Glutamatergic neuron (in vitro differentiated cells): ENCODE measurements around the gene GALNT2. TPM values are rescaled to one million over a fixed set of nuclear protein-coding genes. Genes with fewer than 3 reads are reported as not detected.
A peak's percentile ranks its signal among the peaks of the same experiment; 100 is the strongest.

ENCODE experiments used
- DNase-seq: peaks from one replicate; pipeline ENCODE4 v3.0.0; 2022
- H3K27ac Mint-ChIP-seq: one replicate; pipeline ENCODE4 v1.8.0; 2020; ENCODE audit warnings: mild to moderate bottlenecking, mixed read lengths, inconsistent platforms; ENCODE audit not compliant: unreplicated experiment
- H3K27me3 Mint-ChIP-seq: one replicate; pipeline ENCODE4 v1.8.0; 2020; ENCODE audit warnings: mild to moderate bottlenecking, moderate library complexity, mixed read lengths, inconsistent platforms; ENCODE audit not compliant: unreplicated experiment
- H3K36me3 Mint-ChIP-seq: one replicate; pipeline ENCODE4 v1.8.0; 2020; ENCODE audit warnings: mild to moderate bottlenecking, mixed read lengths, inconsistent platforms; ENCODE audit not compliant: unreplicated experiment
- H3K4me1 Mint-ChIP-seq: one replicate; pipeline ENCODE4 v1.8.0; 2020; ENCODE audit warnings: mild to moderate bottlenecking, low read depth, mixed read lengths, inconsistent platforms; ENCODE audit not compliant: unreplicated experiment
- H3K4me3 Mint-ChIP-seq: one replicate; pipeline ENCODE4 v1.8.0; 2020; ENCODE audit warnings: mild to moderate bottlenecking, mixed read lengths, inconsistent platforms; ENCODE audit not compliant: unreplicated experiment
- H3K9me3 Mint-ChIP-seq: one replicate; pipeline ENCODE4 v1.8.0; 2020; ENCODE audit warnings: mild to moderate bottlenecking, moderate library complexity, mixed read lengths, inconsistent platforms; ENCODE audit not compliant: unreplicated experiment
- CTCF ChIP-seq: fragments of 200-600 bp; sonication (generic); IDR thresholded peaks from one replicate; pipeline ENCODE4 v1.5.0; 2021; ENCODE audit not compliant: partially characterized antibody, unreplicated experiment
- total RNA-seq: library from RNA; stranded (reverse); fragmentation: NEBNext Ultra II Directional; extraction: Animal tissue kit (Norgen Biotek cat#: 25700); gene quantifications from one replicate; pipeline ENCODE4 v1.2.1, GENCODE V29; 2021; ENCODE audit not compliant: unreplicated experiment

GALNT2 gene
- total RNA-seq, 1 donor from 2014 or later, result 35.2 TPM

DNA sequence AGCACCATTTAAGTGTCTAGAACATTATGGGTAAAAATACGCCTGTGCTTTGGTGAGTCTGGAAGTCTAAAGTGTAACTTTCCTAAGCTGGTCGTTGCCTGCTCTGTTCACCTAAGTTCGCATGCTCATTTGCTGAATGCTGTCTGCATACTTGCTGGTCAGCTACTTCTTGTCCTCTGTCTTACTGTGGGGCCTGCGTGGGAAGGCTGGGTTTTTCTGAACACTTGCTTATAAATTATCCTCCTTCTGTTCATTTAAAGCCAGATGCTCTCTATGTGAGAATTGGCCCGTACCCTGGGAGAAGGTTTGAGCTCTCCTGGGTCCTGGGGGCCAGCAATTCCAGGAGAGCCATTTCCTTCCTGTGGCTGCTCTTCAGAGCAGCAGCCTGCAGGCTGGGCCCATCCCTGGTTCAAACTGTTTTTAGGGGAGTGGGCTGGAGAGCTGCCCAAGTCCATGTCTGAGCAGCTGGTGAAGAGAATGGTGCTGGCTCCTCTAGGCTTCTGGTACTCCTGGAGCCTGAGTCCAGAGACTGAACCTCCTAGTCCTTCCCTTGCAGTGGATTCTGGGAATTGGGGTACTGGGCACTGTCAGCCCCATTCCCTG lies 75.7 kb downstream of the GALNT2 start:
- Mint-ChIP-seq H3K4me1 (peaks cover 48% of the 10 kb centered on the region), H3K27ac (no peak overlapping the region), H3K36me3 (no peaks in the 10 kb centered on the region), H3K27me3 (peaks cover 7% of the 10 kb centered on the region), H3K9me3 (peaks cover 9% of the 10 kb centered on the region), H3K4me3 (no peak overlapping the region)
- DNase-seq, result no peak
- TF ChIP-seq CTCF, result no peak

GRCh38 chr1:230143534-230143933 lies 76.5 kb downstream of the GALNT2 start:
- no peak overlapping the region for H3K4me3 Mint-ChIP-seq
- H3K9me3 Mint-ChIP-seq, result peaks cover 9% of the 10 kb centered on the region
- no peak overlapping the region for H3K27ac Mint-ChIP-seq
- no peaks in the 10 kb centered on the region for H3K36me3 Mint-ChIP-seq
- peaks cover 8% of the 10 kb centered on the region for H3K27me3 Mint-ChIP-seq
- TF ChIP-seq CTCF, result no peak
- DNase-seq, result no peak
- H3K4me1 Mint-ChIP-seq, result peaks cover 48% of the 10 kb centered on the region

DNA sequence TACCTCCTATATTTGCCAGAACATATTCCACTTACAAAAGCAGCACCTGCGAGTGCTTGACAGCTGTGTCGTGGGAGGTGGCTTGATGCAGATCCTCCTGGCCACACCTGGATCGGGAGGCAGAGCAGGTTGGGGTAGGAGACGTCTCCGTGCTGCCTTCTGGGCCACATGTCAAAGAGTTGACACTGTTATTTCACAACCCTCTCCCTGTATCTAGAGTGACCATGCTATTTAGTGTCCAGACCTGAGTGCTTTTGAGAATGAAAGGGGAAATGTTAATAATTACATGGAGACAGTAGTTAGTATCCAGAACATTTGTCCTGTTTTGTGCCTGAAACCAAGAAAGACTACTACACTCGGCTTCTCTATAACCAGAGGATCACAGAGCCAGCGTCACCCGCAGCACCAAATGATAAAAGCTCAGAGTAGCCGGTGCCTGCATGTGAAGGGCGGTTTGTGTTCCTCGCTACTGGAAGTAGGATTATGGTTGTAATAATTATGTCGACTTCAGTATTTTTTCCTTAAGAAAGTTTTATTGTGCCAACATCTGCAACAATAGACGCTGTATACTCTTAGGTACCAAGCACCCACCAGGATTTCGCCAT lies 77.1 kb downstream of the GALNT2 start:
- no peak for DNase-seq
- Mint-ChIP-seq H3K9me3 (peaks cover 9% of the 10 kb centered on the region), H3K27me3 (peaks cover 11% of the 10 kb centered on the region), H3K36me3 (no peaks in the 10 kb centered on the region), H3K4me3 (no peak overlapping the region), H3K4me1 (peaks cover 49% of the 10 kb centered on the region), H3K27ac (peak overlapping the region; percentile 38)
- no peak for TF ChIP-seq CTCF

- Mint-ChIP-seq H3K27me3 (peaks cover 8% of the 10 kb centered on the region), H3K27ac (peak overlapping the region; percentile 45), H3K9me3 (peaks cover 9% of the 10 kb centered on the region), H3K4me1 (peaks cover 52% of the 10 kb centered on the region), H3K36me3 (no peaks in the 10 kb centered on the region), H3K4me3 (no peak overlapping the region)
- DNase-seq, result peak; percentile 29
- no peak for TF ChIP-seq CTCF
These were observed 77.9 kb downstream of the GALNT2 start for GRCh38 chr1:230144758-230145504.

DNA sequence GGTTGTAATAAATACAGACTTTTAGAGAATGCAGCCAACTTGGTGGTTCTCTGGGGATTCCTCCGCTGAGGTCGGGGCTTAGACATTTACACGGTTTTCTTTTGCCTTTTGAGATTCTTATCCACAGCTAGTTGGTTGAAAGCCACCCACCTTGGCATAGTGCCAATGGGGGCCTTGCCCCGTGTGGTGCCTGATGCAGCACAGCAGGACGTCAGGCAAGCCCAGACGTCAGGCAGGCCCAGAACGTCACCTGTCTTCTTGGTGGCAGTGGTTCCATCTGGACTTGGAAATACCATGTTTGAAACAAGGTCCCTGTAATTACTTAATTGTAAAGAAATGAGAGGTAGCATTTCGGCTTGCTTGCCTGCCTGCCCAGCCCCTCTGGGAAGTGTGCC lies 78.5 kb downstream of the GALNT2 start:
- H3K27me3 Mint-ChIP-seq, result peaks cover 8% of the 10 kb centered on the region
- DNase-seq, result no peak
- peaks cover 53% of the 10 kb centered on the region for H3K4me1 Mint-ChIP-seq
- H3K36me3 Mint-ChIP-seq, result no peaks in the 10 kb centered on the region
- no peak overlapping the region for H3K27ac Mint-ChIP-seq
- H3K4me3 Mint-ChIP-seq, result no peak overlapping the region
- TF ChIP-seq CTCF, result no peak
- H3K9me3 Mint-ChIP-seq, result peaks cover 9% of the 10 kb centered on the region
